GM18870 (cell line): Measurements from ENCODE around the gene BEST4.
"Not testable (repeated sequence)": the region's sequence is repeated elsewhere in the genome, so short reads cannot be mapped to it uniquely, and the experiment has no call there.

ENCODE experiments used
- ATAC-seq: cut with Tn5 transposase; IDR thresholded peaks from one replicate; pipeline ENCODE4 v1.9.1; 2021; ENCODE audit warnings: moderate library complexity; ENCODE audit not compliant: unreplicated experiment

The BEST4 gene

GRCh38 chr1:44819608-44820327 lies 31.8 kb upstream of the BEST4 start:
- peak; percentile 76 for ATAC-seq

GRCh38 chr1:44819196-44819607 lies 31.2 kb upstream of the BEST4 start:
- ATAC-seq, result no peak

DNA sequence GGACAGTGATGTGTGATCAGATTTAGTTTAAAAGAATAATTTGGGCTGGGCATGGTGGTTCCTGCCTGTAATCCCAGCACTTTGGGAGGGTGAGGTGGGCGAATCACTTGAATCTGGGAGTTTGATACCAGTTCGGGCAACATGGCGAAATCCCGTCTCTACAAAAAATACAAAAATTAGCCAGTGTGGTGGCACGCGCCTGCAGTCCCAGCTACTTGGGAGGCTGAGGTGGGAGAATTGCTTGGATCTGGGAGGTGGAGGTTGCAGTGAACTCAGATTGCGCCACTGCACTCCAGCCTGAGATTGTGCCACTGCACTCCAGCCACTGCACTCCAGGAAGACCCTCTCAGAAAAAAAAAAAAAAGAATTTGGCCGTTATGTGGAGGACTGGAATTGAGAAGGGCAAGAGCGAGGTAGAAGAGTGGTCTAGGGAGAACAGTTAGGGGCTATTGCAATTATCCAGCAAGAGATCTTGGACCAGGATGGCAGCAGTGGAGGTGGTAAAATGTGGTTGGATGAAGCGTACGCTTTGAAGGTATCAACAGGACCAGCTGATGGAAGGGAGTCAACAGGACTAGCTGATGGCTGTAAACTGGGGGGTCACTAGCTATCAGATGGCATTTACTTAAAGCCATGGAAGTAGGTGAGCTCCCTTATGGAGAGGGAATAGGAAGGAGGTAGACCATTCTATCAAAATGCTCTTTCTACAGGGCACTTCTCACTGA lies 30.0 kb upstream of the BEST4 start:
- no peak for ATAC-seq

DNA sequence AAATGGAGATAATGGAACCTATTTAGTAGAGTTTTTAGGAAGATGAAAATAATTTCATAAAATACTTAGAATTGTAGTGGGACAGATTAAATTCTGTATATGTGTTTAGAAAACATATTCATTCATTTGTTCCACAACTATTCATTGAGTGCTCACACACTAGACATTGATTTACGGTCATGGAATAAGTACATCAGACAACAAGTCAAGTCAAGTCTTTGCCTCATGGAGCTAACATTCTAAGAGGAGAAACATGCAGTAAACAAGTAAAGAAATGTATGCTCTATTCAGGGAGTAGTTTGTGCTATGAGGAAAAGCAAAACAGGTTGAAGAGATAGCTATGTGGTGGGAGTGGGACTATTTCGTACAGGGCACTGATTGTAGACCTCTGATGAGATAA lies 29.3 kb upstream of the BEST4 start:
- no peak for ATAC-seq

GRCh38 chr1:44815926-44816325 lies 28.0 kb upstream of the BEST4 start:
- not testable (repeated sequence) for ATAC-seq

DNA sequence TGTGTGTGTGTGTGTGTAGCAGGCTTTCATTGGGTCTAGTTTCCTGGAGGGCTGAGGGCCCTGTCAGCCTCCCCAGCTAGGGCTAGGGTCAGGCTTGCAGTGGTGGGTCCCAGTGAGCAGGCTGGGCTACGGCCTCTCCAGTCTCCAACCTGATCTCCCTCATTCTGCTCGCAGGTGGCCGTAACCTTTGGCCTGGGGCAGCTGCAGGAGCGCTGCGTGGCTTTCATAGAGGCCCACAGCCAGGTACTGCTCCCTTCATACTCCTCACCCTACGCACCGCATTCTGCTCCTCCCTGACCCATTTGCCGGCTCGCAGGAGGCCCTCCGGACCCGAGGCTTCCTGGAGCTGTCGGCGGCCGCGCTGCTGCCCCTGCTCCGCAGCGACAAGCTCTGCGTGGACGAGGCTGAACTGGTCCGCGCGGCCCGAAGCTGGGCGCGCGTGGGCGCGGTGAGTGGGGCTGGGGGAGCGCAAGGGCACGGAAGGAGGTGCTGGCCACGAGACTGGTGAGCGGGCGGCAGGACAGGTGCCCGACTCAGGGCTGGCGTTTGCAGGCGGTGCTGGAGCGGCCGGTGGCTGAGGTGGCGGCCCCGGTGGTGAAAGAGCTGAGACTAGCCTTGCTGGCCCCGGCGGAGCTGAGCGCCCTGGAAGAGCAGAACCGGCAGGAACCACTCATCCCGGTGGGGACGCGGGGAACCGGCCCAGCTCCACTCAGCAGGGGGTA lies 25.0 kb upstream of the BEST4 start:
- ATAC-seq, result no peak

GRCh38 chr1:44811234-44811633 lies 23.3 kb upstream of the BEST4 start:
- no peak for ATAC-seq

GRCh38 chr1:44810762-44811105 lies 22.8 kb upstream of the BEST4 start:
- not testable (repeated sequence) for ATAC-seq

GRCh38 chr1:44810101-44810761 lies 22.3 kb upstream of the BEST4 start:
- no peak for ATAC-seq

GRCh38 chr1:44808938-44809917 lies 21.3 kb upstream of the BEST4 start:
- peak; percentile 37 for ATAC-seq

GRCh38 chr1:44808063-44808937 lies 20.3 kb upstream of the BEST4 start, which contains the start of gene BTBD19:
Gene BTBD19 (plus strand): TSS chr1:44808523. CDS start chr1:44808821, 298 bp downstream.
- ATAC-seq, result peak; percentile 24

DNA sequence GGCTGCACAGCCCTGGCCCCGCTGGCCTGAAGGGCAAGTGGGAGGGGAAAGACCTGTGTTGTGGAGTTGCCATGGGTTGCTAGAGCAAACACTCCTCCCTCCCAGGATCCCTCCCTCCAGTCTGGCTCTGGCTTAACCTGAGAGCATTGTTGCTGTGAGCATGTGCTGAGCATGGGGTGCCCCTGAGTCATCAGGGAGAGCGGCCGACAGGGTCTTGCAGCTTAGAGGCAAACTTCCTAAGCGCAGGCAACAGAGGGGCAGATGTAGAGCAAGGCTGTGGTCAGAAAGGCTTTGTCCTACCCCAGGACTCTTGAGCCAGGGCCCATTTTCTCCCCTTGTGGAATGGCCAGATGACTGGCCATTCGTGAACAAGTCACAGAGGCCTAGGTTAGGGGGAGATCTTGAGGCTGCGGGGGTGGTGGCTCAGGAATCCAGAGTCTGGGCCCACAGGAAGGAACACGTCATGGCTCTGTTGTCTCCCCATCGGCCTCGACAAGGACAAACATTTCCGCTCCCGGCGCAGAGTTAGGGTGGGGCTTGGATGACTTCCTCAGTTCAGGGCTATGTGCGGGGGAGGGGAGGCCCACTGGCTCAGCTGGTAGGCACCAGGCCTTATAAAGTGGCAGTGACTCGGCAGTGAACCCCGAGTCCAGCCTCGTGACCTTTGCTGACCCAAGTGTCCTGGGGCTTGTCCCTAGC lies 19.5 kb upstream of the BEST4 start:
- peak; percentile 33 for ATAC-seq

DNA sequence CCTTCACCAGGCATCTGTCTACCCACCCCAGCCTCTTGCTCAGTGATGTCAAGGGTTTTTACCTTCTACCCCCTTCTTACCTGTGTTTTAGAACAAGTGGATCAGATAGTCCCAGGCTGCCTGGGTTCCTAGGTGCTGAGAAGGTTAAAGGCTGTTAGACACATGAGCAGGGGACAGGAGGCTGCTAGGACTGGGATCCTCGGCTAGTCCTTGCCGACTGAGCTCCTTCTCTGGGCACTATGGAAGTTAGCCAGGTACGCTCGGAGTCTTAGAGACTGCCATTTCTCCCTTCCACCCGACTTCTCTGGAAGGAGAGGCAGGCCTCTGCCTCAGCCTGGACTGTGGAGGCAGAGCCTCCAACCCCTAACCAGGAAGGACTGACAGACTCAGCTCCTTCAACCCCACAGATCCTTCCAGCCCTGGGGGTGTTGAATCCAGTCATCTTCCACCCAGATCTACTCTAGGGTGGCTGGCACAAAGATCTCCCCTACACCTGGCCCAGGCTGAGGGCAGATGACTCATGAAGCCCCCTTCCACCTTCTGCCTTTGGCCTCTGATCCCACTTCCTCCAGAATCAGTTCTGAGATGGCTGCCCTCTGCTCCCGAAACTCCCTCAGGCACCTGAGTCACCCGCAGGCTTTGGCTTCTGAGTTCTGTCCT lies 18.9 kb upstream of the BEST4 start, which contains the start of gene DYNLT4:
DYNLT4 (minus strand) TSS at position 648 of the 660 bp plus-strand sequence. CDS start 683 bp downstream, outside the sequence.
- ATAC-seq, result no peak

- ATAC-seq, result no peak
Observed at GRCh38 chr1:44806025-44806703, 18.2 kb upstream of the BEST4 start.

DNA sequence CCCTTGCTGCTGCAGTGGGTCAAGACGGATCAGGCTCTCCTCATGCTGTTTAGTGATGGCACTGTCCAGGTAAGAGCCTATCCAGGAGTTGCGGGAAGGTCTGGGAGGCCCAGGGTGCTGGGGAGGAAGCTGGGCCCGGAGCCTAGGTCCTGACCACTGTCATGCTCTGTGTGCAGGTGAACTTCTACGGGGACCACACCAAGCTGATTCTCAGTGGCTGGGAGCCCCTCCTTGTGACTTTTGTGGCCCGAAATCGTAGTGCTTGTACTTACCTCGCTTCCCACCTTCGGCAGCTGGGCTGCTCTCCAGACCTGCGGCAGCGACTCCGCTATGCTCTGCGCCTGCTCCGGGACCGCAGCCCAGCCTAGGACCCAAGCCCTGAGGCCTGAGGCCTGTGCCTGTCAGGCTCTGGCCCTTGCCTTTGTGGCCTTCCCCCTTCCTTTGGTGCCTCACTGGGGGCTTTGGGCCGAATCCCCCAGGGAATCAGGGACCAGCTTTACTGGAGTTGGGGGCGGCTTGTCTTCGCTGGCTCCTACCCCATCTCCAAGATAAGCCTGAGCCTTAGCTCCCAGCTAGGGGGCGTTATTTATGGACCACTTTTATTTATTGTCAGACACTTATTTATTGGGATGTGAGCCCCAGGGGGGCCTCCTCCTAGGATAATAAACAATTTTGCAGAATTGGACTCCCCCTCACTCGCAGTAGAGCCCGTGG lies 17.5 kb upstream of the BEST4 start:
- ATAC-seq, result no peak

DNA sequence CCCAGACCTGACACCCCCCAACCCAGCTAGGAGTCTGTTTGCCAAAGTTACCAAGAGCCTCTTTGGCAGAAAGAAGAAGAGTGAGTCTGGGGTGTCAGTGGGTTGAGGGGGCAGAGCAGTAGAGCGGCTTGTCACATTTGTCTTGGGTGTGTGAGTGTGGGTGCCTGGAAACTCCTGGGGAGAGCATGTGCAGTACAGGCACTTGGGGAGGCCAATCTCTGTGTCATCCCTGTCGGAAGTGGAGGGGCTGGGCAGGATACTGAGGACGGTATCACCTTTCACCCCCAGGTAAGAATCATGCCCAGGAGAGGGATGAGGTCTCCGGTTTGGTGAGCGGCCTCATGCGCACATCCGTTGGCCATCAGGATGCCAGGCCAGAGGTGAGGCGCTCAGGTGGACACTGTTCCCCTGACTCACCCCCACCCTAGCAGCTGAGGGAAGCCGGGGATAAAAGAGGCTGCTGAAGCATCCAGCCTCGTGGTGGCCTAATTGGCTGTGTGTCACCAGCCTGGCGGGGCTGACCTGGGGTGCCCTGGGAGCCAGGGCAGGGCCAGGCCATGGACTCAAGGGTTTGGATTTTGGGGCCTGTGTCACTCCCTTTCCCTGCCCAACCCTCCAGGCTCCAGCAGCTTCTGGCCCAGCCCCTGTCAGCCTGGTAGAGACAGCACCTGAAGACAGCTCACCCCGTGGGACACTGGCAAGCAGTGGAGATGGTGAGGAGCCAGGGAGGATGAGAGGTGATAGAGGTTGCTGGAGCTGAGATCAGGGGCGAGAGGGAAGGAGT lies 15.5 kb upstream of the BEST4 start:
- ATAC-seq, result no peak
